ENCODE data around the gene NRG3. TPM values are rescaled to one million over a fixed set of nuclear protein-coding genes. Genes with fewer than 3 reads are reported as not detected.

Gene NRG3
- total RNA-seq, 4 donors from 2014 or later: 0.20 to 1.1 (median 0.84) TPM; not detected in 1

DNA sequence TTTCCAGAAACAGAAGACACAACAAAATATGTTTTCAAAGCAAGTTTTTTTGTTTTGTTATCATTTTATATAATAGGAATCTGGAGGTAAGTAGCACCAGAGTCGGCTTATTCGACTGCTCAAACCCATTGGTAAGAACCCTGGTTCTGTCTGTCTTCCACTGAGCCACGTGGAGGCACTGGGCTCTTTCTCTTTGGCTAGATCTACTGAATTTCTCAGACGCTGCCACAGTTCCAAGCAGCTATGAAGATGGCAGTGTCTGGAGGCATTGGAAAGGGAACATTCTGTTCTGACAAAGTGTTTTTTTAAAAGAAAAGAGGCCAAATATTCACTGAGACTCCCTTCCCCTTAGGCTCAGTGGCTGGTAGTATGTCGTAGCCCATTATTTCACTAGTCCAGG, 338.8 kb downstream of the NRG3 start:
- Histone ChIP-seq H3K4me3 (no peak overlapping the region), H3K36me3 (no peaks in the 10 kb centered on the region), H3K27ac (no peak overlapping the region), H3K9me3 (no peaks in the 10 kb centered on the region), H3K4me1 (peaks cover 0 to 6% (median 0%) of the 10 kb centered on the region in 4 donors), H3K27me3 (no peaks in the 10 kb centered on the region)
- 83 to 88% methylated on average over 5 of the region's 5 CpGs for WGBS, 2 donors
- TF ChIP-seq, protein P1, sequence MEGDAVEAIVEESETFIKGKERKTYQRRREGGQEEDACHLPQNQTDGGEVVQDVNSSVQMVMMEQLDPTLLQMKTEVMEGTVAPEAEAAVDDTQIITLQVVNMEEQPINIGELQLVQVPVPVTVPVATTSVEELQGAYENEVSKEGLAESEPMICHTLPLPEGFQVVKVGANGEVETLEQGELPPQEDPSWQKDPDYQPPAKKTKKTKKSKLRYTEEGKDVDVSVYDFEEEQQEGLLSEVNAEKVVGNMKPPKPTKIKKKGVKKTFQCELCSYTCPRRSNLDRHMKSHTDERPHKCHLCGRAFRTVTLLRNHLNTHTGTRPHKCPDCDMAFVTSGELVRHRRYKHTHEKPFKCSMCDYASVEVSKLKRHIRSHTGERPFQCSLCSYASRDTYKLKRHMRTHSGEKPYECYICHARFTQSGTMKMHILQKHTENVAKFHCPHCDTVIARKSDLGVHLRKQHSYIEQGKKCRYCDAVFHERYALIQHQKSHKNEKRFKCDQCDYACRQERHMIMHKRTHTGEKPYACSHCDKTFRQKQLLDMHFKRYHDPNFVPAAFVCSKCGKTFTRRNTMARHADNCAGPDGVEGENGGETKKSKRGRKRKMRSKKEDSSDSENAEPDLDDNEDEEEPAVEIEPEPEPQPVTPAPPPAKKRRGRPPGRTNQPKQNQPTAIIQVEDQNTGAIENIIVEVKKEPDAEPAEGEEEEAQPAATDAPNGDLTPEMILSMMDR (IDR thresholded peaks at IDR 0.05): no peak
- TF ChIP-seq POLR2A (IDR thresholded peaks at IDR 0.05): no peak
- TF ChIP-seq EP300 (IDR thresholded peaks at IDR 0.05): no peak
- DNase-seq (ENCODE audit: low spot score in 2 of 2): no peak

DNA sequence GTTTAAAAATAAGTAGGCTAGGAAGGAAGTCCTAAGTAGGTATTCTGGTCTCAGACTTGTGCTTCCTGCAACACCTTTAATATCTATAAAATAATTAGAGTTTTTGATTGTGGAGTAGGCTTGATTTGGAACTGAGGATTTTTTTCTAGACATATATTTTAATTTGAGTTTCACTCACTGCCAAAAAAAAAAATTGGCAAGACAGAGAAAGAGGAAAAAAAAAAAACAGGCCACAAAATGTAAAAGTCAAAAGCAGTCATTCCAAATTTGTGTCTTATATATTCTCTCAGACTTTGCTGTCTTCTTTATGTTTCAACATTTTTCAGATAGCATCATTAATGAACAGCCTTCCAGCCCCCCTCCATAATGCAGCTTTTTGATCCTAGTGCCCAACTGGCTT, 346.1 kb downstream of the NRG3 start:
- Histone ChIP-seq H3K36me3 (no peaks in the 10 kb centered on the region), H3K27me3 (no peaks in the 10 kb centered on the region), H3K4me3 (no peak overlapping the region), H3K27ac (no peak overlapping the region), H3K9me3 (no peaks in the 10 kb centered on the region), H3K4me1 (no peaks in the 10 kb centered on the region)
- DNase-seq (ENCODE audit: low spot score in 2 of 2): no peak
- TF ChIP-seq, protein P1 (IDR thresholded peaks at IDR 0.05): no peak
- TF ChIP-seq POLR2A (IDR thresholded peaks at IDR 0.05) (no peak), EP300 (IDR thresholded peaks at IDR 0.05) (no peak)

DNA sequence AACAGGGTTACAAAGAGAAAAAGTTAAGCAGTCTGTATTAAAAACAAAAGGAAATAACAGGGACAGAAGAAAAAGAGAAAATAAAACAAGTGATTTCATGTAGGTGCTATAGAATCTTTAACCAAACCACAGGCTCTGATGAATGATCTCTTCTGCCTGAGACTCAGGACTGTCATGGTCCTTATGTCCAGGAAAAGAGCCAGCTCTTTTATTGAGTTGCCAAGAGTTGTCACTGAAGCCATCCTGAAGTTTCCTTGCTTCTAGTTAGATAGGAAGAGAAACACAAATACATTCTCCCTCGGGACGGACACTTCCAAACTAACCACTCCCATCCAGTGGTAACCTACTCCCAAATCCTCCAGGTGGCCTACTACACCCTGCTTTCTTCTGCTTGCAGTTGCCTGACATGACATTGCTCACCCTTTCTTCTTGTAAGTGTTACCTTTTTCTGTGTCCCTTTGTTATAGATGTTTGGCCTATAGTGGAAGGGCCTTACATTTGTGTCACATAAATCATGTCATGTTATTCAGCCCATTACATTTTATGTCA, 346.7 kb downstream of the NRG3 start:
- Histone ChIP-seq H3K4me3 (no peak overlapping the region), H3K36me3 (no peaks in the 10 kb centered on the region), H3K9me3 (no peaks in the 10 kb centered on the region), H3K4me1 (no peaks in the 10 kb centered on the region), H3K27ac (no peak overlapping the region), H3K27me3 (no peaks in the 10 kb centered on the region)
- TF ChIP-seq, protein P1 (IDR thresholded peaks at IDR 0.05): no peak
- TF ChIP-seq POLR2A (IDR thresholded peaks at IDR 0.05) (no peak), EP300 (IDR thresholded peaks at IDR 0.05) (no peak)
- no peak for DNase-seq (ENCODE audit: low spot score in 2 of 2)
- WGBS, 2 donors: 50 to 51% methylated on average over 2 of the region's 2 CpGs

- TF ChIP-seq EP300 (IDR thresholded peaks at IDR 0.05): no peak
- TF ChIP-seq POLR2A (IDR thresholded peaks at IDR 0.05): no peak
- TF ChIP-seq, protein P1 (IDR thresholded peaks at IDR 0.05): no peak
- H3K4me1 ChIP-seq: no peaks in the 10 kb centered on the region
- WGBS, 2 donors: 85 to 88% methylated on average over 4 of the region's 4 CpGs
- no peak for DNase-seq (ENCODE audit: low spot score in 2 of 2)
- H3K36me3 ChIP-seq: no peaks in the 10 kb centered on the region
- H3K27ac ChIP-seq: no peak overlapping the region
- no peaks in the 10 kb centered on the region for H3K9me3 ChIP-seq
- no peaks in the 10 kb centered on the region for H3K27me3 ChIP-seq
- H3K4me3 ChIP-seq: no peak overlapping the region
These were observed 353.7 kb downstream of the NRG3 start for GRCh38 chr10:82228701-82229100.

- H3K4me3 ChIP-seq: no peak overlapping the region
- no peak for DNase-seq (ENCODE audit: low spot score in 2 of 2)
- H3K9me3 ChIP-seq: no peaks in the 10 kb centered on the region
- 80% methylated on average over 4 of the region's 4 CpGs for WGBS, 2 donors
- H3K27ac ChIP-seq: no peak overlapping the region
- no peaks in the 10 kb centered on the region for H3K4me1 ChIP-seq
- no peaks in the 10 kb centered on the region for H3K36me3 ChIP-seq
- no peaks in the 10 kb centered on the region for H3K27me3 ChIP-seq
- no peak for TF ChIP-seq EP300 (IDR thresholded peaks at IDR 0.05)
- TF ChIP-seq, protein P1 (IDR thresholded peaks at IDR 0.05): no peak
- no peak for TF ChIP-seq POLR2A (IDR thresholded peaks at IDR 0.05)
These were observed 359.2 kb downstream of the NRG3 start for GRCh38 chr10:82234173-82234572.

Measured in tibial nerve (tissue), 4 donors.